BJ (cell line): ENCODE results near the gene ROR1. TPM values are rescaled to one million over a fixed set of nuclear protein-coding genes. Genes with fewer than 3 reads are reported as not detected.

Experiments
- CTCF ChIA-PET: fragments of 350-600 bp; formaldehyde crosslinking; extraction: SDS; loops from one replicate; lab custom pipeline; 2021; ENCODE audit warnings: antibody characterized with exemption, inconsistent platforms; lab: Yijun Ruan, JAX
- POLR2A ChIA-PET: fragments of 300-600 bp; sonication (Branson Sonifier 250); formaldehyde crosslinking; extraction: SDS; loops from one replicate; lab custom pipeline; 2021; ENCODE audit warnings: antibody characterized with exemption; lab: Charles Lee
- DNase-seq: peaks from one replicate; pipeline ENCODE4 v3.0.0-alpha.2; 2011; ENCODE audit warnings: low read depth
- H3K27me3 ChIP-seq: 2 replicates; pipeline ENCODE4 v1.6.0; 2011; ENCODE audit warnings: low read length; ENCODE audit not compliant: control insufficient read depth, insufficient read depth
- H3K36me3 ChIP-seq: 2 replicates; pipeline ENCODE4 v1.5.1; 2011; ENCODE audit warnings: low read length; ENCODE audit not compliant: control insufficient read depth, insufficient read depth
- H3K4me3 ChIP-seq: 2 replicates; pipeline ENCODE4 v1.5.1; 2011; ENCODE audit warnings: low read depth, mild to moderate bottlenecking, control low read depth, low read length
- polyA plus RNA-seq: library from polyadenylated mRNA; depleted of rRNA; stranded (reverse); fragments of >200 nt; gene quantifications from 2 replicates; pipeline ENCODE4 v1.2.3, GENCODE V29; 2011
- TF ChIP-seq, protein P1 (sequence below): IDR thresholded peaks from 2 replicates; pipeline ENCODE4 v1.5.1; 2011; ENCODE audit warnings: low read depth, mild to moderate bottlenecking, control low read depth, inconsistent platforms, low read length, moderate library complexity; ENCODE audit not compliant: insufficient read depth

Gene ROR1
- polyA plus RNA-seq, 1 experiment = 4.6 TPM

GRCh38 chr1:63802109-63802508, 28.3 kb downstream of the ROR1 start:
- H3K4me3 ChIP-seq = no peak overlapping the region
- TF ChIP-seq, protein P1, sequence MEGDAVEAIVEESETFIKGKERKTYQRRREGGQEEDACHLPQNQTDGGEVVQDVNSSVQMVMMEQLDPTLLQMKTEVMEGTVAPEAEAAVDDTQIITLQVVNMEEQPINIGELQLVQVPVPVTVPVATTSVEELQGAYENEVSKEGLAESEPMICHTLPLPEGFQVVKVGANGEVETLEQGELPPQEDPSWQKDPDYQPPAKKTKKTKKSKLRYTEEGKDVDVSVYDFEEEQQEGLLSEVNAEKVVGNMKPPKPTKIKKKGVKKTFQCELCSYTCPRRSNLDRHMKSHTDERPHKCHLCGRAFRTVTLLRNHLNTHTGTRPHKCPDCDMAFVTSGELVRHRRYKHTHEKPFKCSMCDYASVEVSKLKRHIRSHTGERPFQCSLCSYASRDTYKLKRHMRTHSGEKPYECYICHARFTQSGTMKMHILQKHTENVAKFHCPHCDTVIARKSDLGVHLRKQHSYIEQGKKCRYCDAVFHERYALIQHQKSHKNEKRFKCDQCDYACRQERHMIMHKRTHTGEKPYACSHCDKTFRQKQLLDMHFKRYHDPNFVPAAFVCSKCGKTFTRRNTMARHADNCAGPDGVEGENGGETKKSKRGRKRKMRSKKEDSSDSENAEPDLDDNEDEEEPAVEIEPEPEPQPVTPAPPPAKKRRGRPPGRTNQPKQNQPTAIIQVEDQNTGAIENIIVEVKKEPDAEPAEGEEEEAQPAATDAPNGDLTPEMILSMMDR = no peak
- H3K27me3 ChIP-seq = peaks cover 2% of the 10 kb centered on the region; the same call in 1 of the 2 replicates
- H3K36me3 ChIP-seq = no peaks in the 10 kb centered on the region
- CTCF ChIA-PET = no interaction called here
- no peak for DNase-seq
- POLR2A ChIA-PET = no interaction called here

DNA sequence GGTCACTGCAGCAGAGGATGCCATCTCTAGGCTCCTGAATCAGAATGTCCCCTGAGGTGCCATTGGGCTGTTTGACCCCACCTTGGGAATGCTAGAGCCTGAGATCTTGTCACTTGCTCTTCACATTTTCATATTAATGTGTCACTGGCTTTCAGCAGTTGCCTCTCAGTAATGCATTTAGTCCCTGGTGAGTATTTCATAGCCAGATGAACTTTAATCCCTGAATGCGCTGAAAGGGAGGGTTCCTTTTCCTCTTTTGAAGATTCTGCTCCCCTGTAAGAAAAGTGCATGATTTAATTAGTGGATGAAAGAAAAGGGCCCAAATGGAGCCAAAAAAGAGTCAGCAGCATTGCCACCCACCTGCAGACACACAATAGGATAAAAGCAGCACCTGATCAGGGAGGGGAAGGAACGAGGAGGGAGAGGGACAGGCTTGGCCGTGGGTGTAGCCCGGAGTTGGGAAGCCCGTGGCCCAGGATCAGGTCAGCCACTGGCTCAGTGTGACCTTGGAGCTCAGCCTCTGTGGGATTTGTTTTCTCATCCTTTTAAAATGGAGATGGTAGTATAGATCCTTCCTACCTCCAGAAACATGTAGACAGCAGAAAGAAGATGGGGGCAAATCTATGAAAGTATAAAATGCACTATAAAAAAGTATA, 31.1 kb downstream of the ROR1 start:
- CTCF ChIA-PET = no interaction called here
- Histone ChIP-seq H3K36me3 (no peaks in the 10 kb centered on the region), H3K4me3 (no peak overlapping the region), H3K27me3 (peaks cover 3% of the 10 kb centered on the region; the same call in 1 of the 2 replicates)
- TF ChIP-seq, protein P1 = no peak
- POLR2A ChIA-PET = no interaction called here
- DNase-seq = no peak

DNA sequence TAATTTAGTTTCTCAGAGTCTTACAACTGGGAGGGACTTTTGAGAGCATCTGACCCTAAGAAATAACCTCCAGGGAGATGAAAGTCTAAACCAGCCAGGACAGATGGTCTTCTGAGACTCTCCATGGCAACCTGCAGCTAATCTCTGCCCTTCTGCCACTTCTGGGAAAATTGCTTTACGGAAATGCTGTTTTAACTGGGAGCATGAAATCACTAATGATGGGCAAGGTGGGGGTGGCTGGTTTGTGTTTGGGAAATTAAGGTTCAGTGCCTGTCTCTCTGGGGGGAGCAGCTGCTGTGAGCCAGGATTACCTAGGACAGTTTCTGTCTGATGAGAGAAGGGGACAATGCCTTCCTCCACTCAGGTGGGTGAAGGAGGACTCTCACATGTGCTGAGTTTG, 33.2 kb downstream of the ROR1 start:
- CTCF ChIA-PET = no interaction called here
- TF ChIP-seq, protein P1 = no peak
- peaks cover 3% of the 10 kb centered on the region; the same call in 1 of the 2 replicates for H3K27me3 ChIP-seq
- no peak for DNase-seq
- POLR2A ChIA-PET = no interaction called here
- H3K36me3 ChIP-seq = no peaks in the 10 kb centered on the region
- H3K4me3 ChIP-seq = no peak overlapping the region

DNA sequence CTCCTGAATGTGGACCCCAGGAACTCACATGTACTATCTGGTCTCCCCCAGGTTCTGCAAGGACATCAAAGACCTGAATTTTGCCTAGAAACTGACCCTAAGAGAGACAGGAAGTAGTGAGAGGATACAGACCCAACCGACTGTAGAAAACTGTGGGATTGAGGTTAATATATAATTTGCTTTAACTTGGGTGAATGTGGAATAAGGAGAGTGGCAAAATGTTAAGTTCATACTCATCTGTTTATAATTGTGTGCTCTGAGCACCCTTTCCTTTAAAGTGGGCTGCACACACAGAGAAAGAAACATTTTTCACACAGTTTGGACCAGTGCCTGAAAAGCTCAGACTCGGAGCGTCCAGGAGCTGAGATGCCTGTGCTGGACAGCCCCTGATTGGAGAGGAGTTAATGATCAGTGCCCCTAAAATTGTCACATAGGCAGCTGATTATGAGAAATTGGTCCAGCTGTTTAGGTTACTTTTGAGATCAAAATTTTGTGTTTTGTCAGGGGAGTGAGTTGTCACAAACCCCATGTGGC, 37.2 kb downstream of the ROR1 start:
- H3K36me3 ChIP-seq = no peaks in the 10 kb centered on the region
- CTCF ChIA-PET = interaction anchor here (0.5 to 0.7 kb wide), 2 partner anchors 43 to 402 kb away, joined by 3 read pairs; no protein-coding TSS in a partner anchor
- H3K27me3 ChIP-seq = peaks cover 3% of the 10 kb centered on the region; the same call in 1 of the 2 replicates
- POLR2A ChIA-PET = no interaction called here
- TF ChIP-seq, protein P1 = no peak
- H3K4me3 ChIP-seq = no peak overlapping the region
- no peak for DNase-seq

- CTCF ChIA-PET = no interaction called here
- no peaks in the 10 kb centered on the region for H3K36me3 ChIP-seq
- TF ChIP-seq, protein P1 = no peak
- H3K27me3 ChIP-seq = 0 out of 2 replicates have a peak, but pooled peaks cover under 1% of the 10 kb centered on the region
- no peak overlapping the region for H3K4me3 ChIP-seq
- no peak for DNase-seq
- POLR2A ChIA-PET = no interaction called here
These were observed 38.4 kb downstream of the ROR1 start for GRCh38 chr1:63812071-63812700.
